GM23338 (cell line): ENCODE results near the gene THADA. TPM values are rescaled to one million over a fixed set of nuclear protein-coding genes. Genes with fewer than 3 reads are reported as not detected.

ENCODE experiments used
- ATAC-seq: fragments of 200-7000 bp; cut with Tn5 transposase; 3 replicates; pipeline ENCODE4 v1.9.1; 2020
- DNase-seq: peaks from one replicate; pipeline ENCODE4 v3.0.0-alpha.2; 2015; ENCODE audit warnings: low spot score
- H2AFZ ChIP-seq: fragments of 200-600 bp; sonication (generic); 2 replicates; pipeline ENCODE4 v1.8.0; 2016; ENCODE audit warnings: antibody characterized with exemption, mild to moderate bottlenecking, moderate library complexity
- H3F3A ChIP-seq: fragments of 200-600 bp; sonication (generic); replicated peaks from 2 replicates; pipeline ENCODE4 v1.8.0; 2017; ENCODE audit warnings: antibody characterized with exemption, mixed run types, low read depth
- H3K27ac ChIP-seq: fragments of 200-600 bp; sonication (generic); 2 replicates; pipeline ENCODE4 v1.6.1; 2016; ENCODE audit warnings: low read depth
- H3K27me3 ChIP-seq: fragments of 200-600 bp; sonication (generic); 2 replicates; pipeline ENCODE4 v1.8.0; 2016; ENCODE audit warnings: mild to moderate bottlenecking, mixed run types, moderate library complexity; ENCODE audit not compliant: insufficient read depth
- H3K36me3 ChIP-seq: fragments of 200-600 bp; sonication (generic); 2 replicates; pipeline ENCODE4 v1.8.0; 2016; ENCODE audit warnings: mild to moderate bottlenecking; ENCODE audit not compliant: insufficient read depth
- H3K4me1 ChIP-seq: fragments of 200-600 bp; sonication (generic); 2 replicates; pipeline ENCODE4 v1.8.0; 2016; ENCODE audit warnings: mild to moderate bottlenecking, moderate library complexity; ENCODE audit not compliant: insufficient read depth
- H3K4me2 ChIP-seq: fragments of 200-600 bp; sonication (generic); 2 replicates; pipeline ENCODE4 v1.7.1; 2017; ENCODE audit warnings: mixed run types
- H3K4me3 ChIP-seq: fragments of 200-600 bp; sonication (generic); 2 replicates; pipeline ENCODE4 v1.6.1; 2016; ENCODE audit warnings: mixed run types
- H3K79me2 ChIP-seq: fragments of 200-600 bp; sonication (generic); replicated peaks from 2 replicates; pipeline ENCODE4 v1.8.0; 2017; ENCODE audit warnings: mild to moderate bottlenecking; ENCODE audit not compliant: insufficient read depth
- H3K9me2 ChIP-seq: fragments of 200-600 bp; sonication (generic); 2 replicates; pipeline ENCODE4 v1.8.0; 2017; ENCODE audit not compliant: insufficient read depth
- H4K20me1 ChIP-seq: fragments of 200-600 bp; sonication (generic); replicated peaks from 2 replicates; pipeline ENCODE4 v1.8.0; 2017; ENCODE audit warnings: mild to moderate bottlenecking; ENCODE audit not compliant: insufficient read depth
- H3K27ac Mint-ChIP-seq: 2 replicates; pipeline ENCODE4 v1.8.0; 2020; ENCODE audit warnings: inconsistent platforms, mild to moderate bottlenecking, moderate library complexity, mixed read lengths
- H3K27me3 Mint-ChIP-seq: 3 replicates; pipeline ENCODE4 v1.8.0; 2022; ENCODE audit warnings: low read depth, mild to moderate bottlenecking, moderate library complexity, mixed read lengths, inconsistent platforms; ENCODE audit not compliant: insufficient read depth, poor library complexity
- H3K36me3 Mint-ChIP-seq: 3 replicates; pipeline ENCODE4 v1.8.0; 2021; ENCODE audit warnings: low read depth, mild to moderate bottlenecking, inconsistent platforms, moderate library complexity, mixed read lengths
- H3K4me1 Mint-ChIP-seq: 3 replicates; pipeline ENCODE4 v1.8.0; 2020; ENCODE audit warnings: mild to moderate bottlenecking, inconsistent platforms, mixed read lengths
- H3K4me3 Mint-ChIP-seq: 3 replicates; pipeline ENCODE4 v1.8.0; 2021; ENCODE audit warnings: moderate library complexity, mild to moderate bottlenecking, inconsistent platforms, mixed read lengths
- H3K9me3 Mint-ChIP-seq: 3 replicates; pipeline ENCODE4 v1.8.0; 2020; ENCODE audit warnings: moderate library complexity, mild to moderate bottlenecking, inconsistent platforms, mixed read lengths
- CREB1 ChIP-seq: fragments of 250-450 bp; sonication (Bioruptor Pico); IDR thresholded peaks from 2 replicates; pipeline ENCODE4 v1.5.0; 2020; ENCODE audit warnings: low read depth, mild to moderate bottlenecking, moderate library complexity
- ETS1 ChIP-seq: IDR thresholded peaks from 2 replicates; pipeline ENCODE4 v1.6.1; 2016; ENCODE audit warnings: antibody characterized with exemption
- EZH2 ChIP-seq: fragments of 200-600 bp; sonication (generic); IDR thresholded peaks from one replicate; pipeline ENCODE4 v1.8.0; 2017; ENCODE audit warnings: antibody characterized with exemption, mild to moderate bottlenecking, low read depth; ENCODE audit not compliant: unreplicated experiment
- EZH2phosphoT487 ChIP-seq: fragments of 200-600 bp; sonication (generic); IDR thresholded peaks from one replicate; pipeline ENCODE4 v1.8.1; 2018; ENCODE audit warnings: antibody characterized with exemption; ENCODE audit not compliant: unreplicated experiment
- JUNB ChIP-seq: IDR thresholded peaks from one replicate; pipeline ENCODE4 v1.6.1; 2016; ENCODE audit warnings: antibody characterized with exemption; ENCODE audit not compliant: unreplicated experiment
- NANOG ChIP-seq: IDR thresholded peaks from 2 replicates; pipeline ENCODE4 v1.6.1; 2016; ENCODE audit warnings: antibody characterized with exemption, borderline replicate concordance
- POLR2AphosphoS5 ChIP-seq: IDR thresholded peaks from 2 replicates; pipeline ENCODE4 v1.6.1; 2016; ENCODE audit warnings: antibody characterized with exemption, low read depth
- REST ChIP-seq: IDR thresholded peaks from one replicate; pipeline ENCODE4 v1.6.1; 2018; ENCODE audit warnings: antibody characterized with exemption; ENCODE audit not compliant: unreplicated experiment
- STAT1 ChIP-seq: IDR thresholded peaks from one replicate; pipeline ENCODE4 v1.6.1; 2016; ENCODE audit warnings: antibody characterized with exemption; ENCODE audit not compliant: unreplicated experiment
- ZNF114 ChIP-seq: fragments of 250-450 bp; sonication (Bioruptor Pico); IDR thresholded peaks from 2 replicates; pipeline ENCODE4 v1.5.0; 2020; ENCODE audit warnings: mild to moderate bottlenecking, moderate library complexity
- ZNF331 ChIP-seq: fragments of 250-450 bp; sonication (Bioruptor Pico); IDR thresholded peaks from 2 replicates; pipeline ENCODE4 v1.5.0; 2020; ENCODE audit warnings: low read depth, mild to moderate bottlenecking, moderate library complexity
- ZNF462 ChIP-seq: fragments of 250-450 bp; sonication (Bioruptor Pico); IDR thresholded peaks from 2 replicates; pipeline ENCODE4 v1.5.0; 2020; ENCODE audit warnings: mild to moderate bottlenecking, moderate library complexity
- polyA plus RNA-seq: library from polyadenylated mRNA; unstranded; fragments of >200 nt; fragmentation: Nextera tagmentation; extraction: Ambion mirVana; gene quantifications from 2 replicates; pipeline ENCODE4 v1.2.1, GENCODE V29; 2016
- total RNA-seq: library from RNA; depleted of rRNA; stranded (reverse); fragments of >200 nt; shearing (Covaris generic); gene quantifications from 2 replicates; pipeline ENCODE4 v1.2.3, GENCODE V29; 2014
- TF ChIP-seq, protein P1 (sequence below), 2 experiments: fragments of 200-600 bp in 1 of 2; sonication (generic) in 1 of 2; conservative IDR thresholded peaks; 2 replicates each; pipeline versions ENCODE4 v1.5.1 to v1.6.1; 2016 to 2017; ENCODE audit warnings: antibody characterized with exemption in 2 of 2, low read depth in 2 of 2, mild to moderate bottlenecking in 2 of 2, moderate library complexity in 1 of 2

THADA gene
- total and polyA plus RNA-seq, 2 experiments from 2014 or later = 17.0 to 30.7 TPM

DNA sequence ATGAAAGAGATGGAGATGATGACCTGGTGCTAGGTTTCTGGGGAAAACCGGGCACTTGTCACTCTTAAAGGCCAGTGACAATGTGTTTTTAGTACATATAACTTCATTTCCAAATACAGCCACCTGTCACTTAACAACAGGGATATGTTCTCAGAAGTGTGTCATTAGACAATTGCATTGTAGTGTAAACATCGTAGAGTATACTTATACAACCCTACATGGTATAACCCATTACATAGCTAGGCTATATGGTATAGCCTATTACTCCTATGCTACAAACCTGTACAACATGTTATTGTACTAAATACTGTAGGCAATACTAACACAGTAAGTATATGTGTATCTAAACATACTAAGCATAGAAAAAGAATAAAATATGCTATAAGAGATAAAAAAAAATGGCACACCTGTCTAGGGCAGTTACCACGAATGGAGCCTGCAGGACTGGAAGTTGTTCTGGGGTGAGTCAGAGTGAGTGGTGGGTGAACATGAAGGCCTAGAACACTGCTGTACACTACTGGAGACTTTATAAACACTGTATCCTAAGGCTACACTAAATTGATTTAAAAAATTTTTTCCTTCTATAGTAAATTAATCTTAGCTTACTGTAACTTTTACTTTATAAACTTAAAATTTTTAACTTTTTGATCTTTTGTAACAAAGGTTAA, 123.2 kb downstream of the THADA start:
- no peaks in the 10 kb centered on the region for H3K27me3 ChIP-seq
- Mint-ChIP-seq H3K9me3 (no peaks in the 10 kb centered on the region), H3K4me1 (peaks cover 13% of the 10 kb centered on the region), H3K27ac (no peak overlapping the region), H3K4me3 (no peak overlapping the region), H3K36me3 (no peaks in the 10 kb centered on the region), H3K27me3 (no peaks in the 10 kb centered on the region)
- H3K4me3 ChIP-seq = no peak overlapping the region
- H3K36me3 ChIP-seq = no peaks in the 10 kb centered on the region
- H3K4me2 ChIP-seq = no peak overlapping the region
- TF ChIP-seq EZH2 (no peak), ZNF331 (CRISPR knock-in tag) (no peak), REST (no peak), POLR2AphosphoS5 (no peak), EZH2phosphoT487 (no peak), NANOG (no peak), CREB1 (CRISPR knock-in tag) (no peak), ZNF114 (CRISPR knock-in tag) (no peak), JUNB (no peak), ZNF462 (CRISPR knock-in tag) (no peak), STAT1 (no peak), ETS1 (no peak)
- TF ChIP-seq, protein P1, sequence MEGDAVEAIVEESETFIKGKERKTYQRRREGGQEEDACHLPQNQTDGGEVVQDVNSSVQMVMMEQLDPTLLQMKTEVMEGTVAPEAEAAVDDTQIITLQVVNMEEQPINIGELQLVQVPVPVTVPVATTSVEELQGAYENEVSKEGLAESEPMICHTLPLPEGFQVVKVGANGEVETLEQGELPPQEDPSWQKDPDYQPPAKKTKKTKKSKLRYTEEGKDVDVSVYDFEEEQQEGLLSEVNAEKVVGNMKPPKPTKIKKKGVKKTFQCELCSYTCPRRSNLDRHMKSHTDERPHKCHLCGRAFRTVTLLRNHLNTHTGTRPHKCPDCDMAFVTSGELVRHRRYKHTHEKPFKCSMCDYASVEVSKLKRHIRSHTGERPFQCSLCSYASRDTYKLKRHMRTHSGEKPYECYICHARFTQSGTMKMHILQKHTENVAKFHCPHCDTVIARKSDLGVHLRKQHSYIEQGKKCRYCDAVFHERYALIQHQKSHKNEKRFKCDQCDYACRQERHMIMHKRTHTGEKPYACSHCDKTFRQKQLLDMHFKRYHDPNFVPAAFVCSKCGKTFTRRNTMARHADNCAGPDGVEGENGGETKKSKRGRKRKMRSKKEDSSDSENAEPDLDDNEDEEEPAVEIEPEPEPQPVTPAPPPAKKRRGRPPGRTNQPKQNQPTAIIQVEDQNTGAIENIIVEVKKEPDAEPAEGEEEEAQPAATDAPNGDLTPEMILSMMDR (conservative IDR thresholded peaks at IDR 0.05; ENCODE audit: low read depth in 2 of 2) = no peak
- no peaks in the 10 kb centered on the region for H3K79me2 ChIP-seq
- H3K9me2 ChIP-seq = no peaks in the 10 kb centered on the region
- peaks cover 5% of the 10 kb centered on the region; the same call in 1 of the 2 replicates for H3K4me1 ChIP-seq
- no peak overlapping the region for H2AFZ ChIP-seq
- no peaks in the 10 kb centered on the region for H4K20me1 ChIP-seq
- ATAC-seq (no peak), DNase-seq (no peak)
- H3F3A ChIP-seq = no peaks in the 10 kb centered on the region
- no peak overlapping the region for H3K27ac ChIP-seq
